K562 (cell line): ENCODE measurements around the gene KASH5.

ENCODE experiments used
- BDP1 ChIP-seq: IDR thresholded peaks from 3 replicates; pipeline ENCODE4 v1.6.1; 2011; ENCODE audit not compliant: insufficient read length, insufficient read depth
- CBX2 ChIP-seq: fragments of 200-600 bp; sonication (generic); IDR thresholded peaks from one replicate; pipeline ENCODE4 v1.6.1; 2012; ENCODE audit warnings: mild to moderate bottlenecking, low read length, inconsistent platforms; ENCODE audit not compliant: insufficient read depth, poor library complexity, severe bottlenecking
- NCOR1 ChIP-seq: fragments of 450-650 bp; IDR thresholded peaks from 2 replicates; pipeline ENCODE4 v1.6.1; 2016; ENCODE audit warnings: mild to moderate bottlenecking, moderate library complexity
- POLR2AphosphoS5 ChIP-seq: IDR thresholded peaks from 2 replicates; pipeline ENCODE4 v1.6.1; 2011; ENCODE audit warnings: mild to moderate bottlenecking, low read depth, low read length, moderate library complexity; ENCODE audit not compliant: control insufficient read depth, insufficient read depth
- RAD21 ChIP-seq, 2 experiments: fragments of 250-450 bp in 1 of 2; fragments of 450-650 bp in 1 of 2; sonication (Bioruptor Pico) in 1 of 2; formaldehyde crosslinking in 1 of 2; IDR thresholded peaks in 1 of 2; conservative IDR thresholded peaks in 1 of 2; 2 replicates each; pipeline versions ENCODE4 v1.4.0 to v1.8.0; 2020 to 2022; ENCODE audit warnings: mild to moderate bottlenecking in 2 of 2, moderate library complexity in 1 of 2
- SP1 ChIP-seq: sonication (generic); formaldehyde crosslinking; IDR thresholded peaks from 2 replicates; pipeline ENCODE4 v1.8.1; 2022; ENCODE audit warnings: mild to moderate bottlenecking, missing genetic modification reagents
- ZNF274 ChIP-seq: IDR thresholded peaks from 2 replicates; pipeline ENCODE4 v1.6.1; 2011; ENCODE audit warnings: low read depth, mild to moderate bottlenecking, low read length, moderate library complexity, borderline replicate concordance
- ZNF347 ChIP-seq: fragments of 450-650 bp; formaldehyde crosslinking; IDR thresholded peaks from 2 replicates; pipeline ENCODE4 v1.4.0; 2020; ENCODE audit warnings: low read depth, mild to moderate bottlenecking, moderate library complexity

GRCh38 chr19:49434907-49435583 is 47.0 kb downstream of the KASH5 start:
- no peak for TF ChIP-seq POLR2AphosphoS5
- TF ChIP-seq SP1 (CRISPR knock-in tag): no peak
- no peak for TF ChIP-seq ZNF274
- no peak for TF ChIP-seq ZNF347 (CRISPR knock-in tag)
- TF ChIP-seq CBX2: no peak
- TF ChIP-seq RAD21 (CRISPR knock-in tag; conservative IDR thresholded peaks at IDR 0.05 in 1 of 2, IDR thresholded peaks at IDR 0.05 in 1 of 2): no peak
- TF ChIP-seq NCOR1: no peak
- no peak for TF ChIP-seq BDP1
